Cardiac muscle cell (in vitro differentiated cells and primary cell): ENCODE measurements around the gene UBE2E3. TPM values are rescaled to one million over a fixed set of nuclear protein-coding genes. Genes with fewer than 3 reads are reported as not detected.

Experiments
- DNase-seq, 2 donors: peaks; one replicate each; pipeline versions ENCODE4 v3.0.0 to v3.0.0-alpha.2; 2010 to 2017; ENCODE audit warnings: low read depth in 1 of 2, low spot score in 1 of 2
- H3K27ac ChIP-seq: fragments of 200-600 bp; sonication (generic); 2 replicates; pipeline ENCODE4 v1.5.1; 2016
- H3K27me3 ChIP-seq: fragments of 200-600 bp; sonication (generic); 2 replicates; pipeline ENCODE4 v1.6.0; 2016; ENCODE audit warnings: control low read depth
- H3K36me3 ChIP-seq: fragments of 200-600 bp; sonication (generic); 2 replicates; pipeline ENCODE4 v1.5.1; 2016; ENCODE audit warnings: control low read depth
- H3K4me1 ChIP-seq: fragments of 200-600 bp; sonication (generic); 2 replicates; pipeline ENCODE4 v1.8.1; 2017; ENCODE audit warnings: low read depth, mild to moderate bottlenecking, mixed run types
- H3K4me3 ChIP-seq: fragments of 200-600 bp; sonication (generic); 2 replicates; pipeline ENCODE4 v1.5.1; 2016; ENCODE audit warnings: mild to moderate bottlenecking
- H3K9me3 ChIP-seq: fragments of 200-600 bp; sonication (generic); 2 replicates; pipeline ENCODE4 v1.5.1; 2017; ENCODE audit warnings: low read depth, mild to moderate bottlenecking, control low read depth
- CTCF ChIP-seq: IDR thresholded peaks from 2 replicates; pipeline ENCODE4 v1.5.1; 2012; ENCODE audit warnings: low read depth, mild to moderate bottlenecking, low read length
- polyA plus RNA-seq: library from polyadenylated mRNA; unstranded; fragments of >200 nt; fragmentation: Nextera tagmentation; extraction: Ambion mirVana; gene quantifications from 2 replicates; pipeline ENCODE4 v1.2.1, GENCODE V29; 2016
- total RNA-seq: library from RNA; depleted of rRNA; stranded (reverse); fragments of >200 nt; gene quantifications from 2 replicates; pipeline ENCODE4 v1.2.3, GENCODE V29; 2016

Gene UBE2E3
- total and polyA plus RNA-seq, 2 experiments from 2014 or later = 128 to 202 TPM

- H3K4me1 ChIP-seq = no peaks in the 10 kb centered on the region
- DNase-seq = no peak
- no peak overlapping the region for H3K4me3 ChIP-seq
- no peak overlapping the region for H3K27ac ChIP-seq
- no peak for TF ChIP-seq CTCF
- no peaks in the 10 kb centered on the region for H3K27me3 ChIP-seq
- no peaks in the 10 kb centered on the region for H3K9me3 ChIP-seq
- H3K36me3 ChIP-seq = no peaks in the 10 kb centered on the region
Observed at GRCh38 chr2:180992994-180993393, 12.6 kb downstream of the UBE2E3 start.

GRCh38 chr2:180999274-180999964, 19.0 kb downstream of the UBE2E3 start:
- Histone ChIP-seq H3K27me3 (no peaks in the 10 kb centered on the region), H3K4me1 (peaks cover 3% of the 10 kb centered on the region), H3K4me3 (no peak overlapping the region), H3K9me3 (no peaks in the 10 kb centered on the region), H3K36me3 (no peaks in the 10 kb centered on the region), H3K27ac (no peak overlapping the region)
- TF ChIP-seq CTCF = no peak
- DNase-seq = peak in 1 of 2 donors; percentile 27

GRCh38 chr2:181004647-181005325, 24.4 kb downstream of the UBE2E3 start:
- Histone ChIP-seq H3K27me3 (no peaks in the 10 kb centered on the region), H3K27ac (no peak overlapping the region), H3K9me3 (no peaks in the 10 kb centered on the region), H3K4me1 (peaks cover 5% of the 10 kb centered on the region), H3K4me3 (no peak overlapping the region), H3K36me3 (no peaks in the 10 kb centered on the region)
- no peak for TF ChIP-seq CTCF
- no peak for DNase-seq

- TF ChIP-seq CTCF = no peak
- Histone ChIP-seq H3K9me3 (no peaks in the 10 kb centered on the region), H3K27me3 (no peaks in the 10 kb centered on the region), H3K4me3 (no peak overlapping the region), H3K4me1 (peaks cover 9% of the 10 kb centered on the region), H3K36me3 (no peaks in the 10 kb centered on the region), H3K27ac (no peak overlapping the region)
- no peak for DNase-seq
Observed at GRCh38 chr2:181005326-181005655, 24.9 kb downstream of the UBE2E3 start.

GRCh38 chr2:181005809-181006208, 25.4 kb downstream of the UBE2E3 start:
- Histone ChIP-seq H3K27me3 (no peaks in the 10 kb centered on the region), H3K36me3 (no peaks in the 10 kb centered on the region), H3K9me3 (no peaks in the 10 kb centered on the region), H3K4me3 (no peak overlapping the region), H3K27ac (no peak overlapping the region), H3K4me1 (peaks cover 14% of the 10 kb centered on the region)
- no peak for TF ChIP-seq CTCF
- no peak for DNase-seq
